ENCODE measurements around the gene PAQR5. TPM values are rescaled to one million over a fixed set of nuclear protein-coding genes. Genes with fewer than 3 reads are reported as not detected.

Gene PAQR5, protein sequence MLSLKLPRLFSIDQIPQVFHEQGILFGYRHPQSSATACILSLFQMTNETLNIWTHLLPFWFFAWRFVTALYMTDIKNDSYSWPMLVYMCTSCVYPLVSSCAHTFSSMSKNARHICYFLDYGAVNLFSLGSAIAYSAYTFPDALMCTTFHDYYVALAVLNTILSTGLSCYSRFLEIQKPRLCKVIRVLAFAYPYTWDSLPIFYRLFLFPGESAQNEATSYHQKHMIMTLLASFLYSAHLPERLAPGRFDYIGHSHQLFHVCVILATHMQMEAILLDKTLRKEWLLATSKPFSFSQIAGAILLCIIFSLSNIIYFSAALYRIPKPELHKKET
- 0.63 TPM for total RNA-seq
- long read RNA-seq, partial matches to known transcripts: 0 of 1 reads
- long read RNA-seq, other reads (novel, unspliced or antisense): 1 of 1 reads

GRCh38 chr15:69298697-69299441 is at the start of gene PAQR5:
TSS of gene PAQR5 (plus strand) at chr15:69298912. CDS start at chr15:69360081, 61,169 bp downstream.
- Histone ChIP-seq H3K4me1 (peaks cover 23% of the 10 kb centered on the region), H3K27me3 (ENCODE audit: low read depth) (peaks cover 25% of the 10 kb centered on the region), H3K27ac (replicated peaks) (peak within 1 kb of the TSS; percentile 63), H3K36me3 (no peaks in the 10 kb centered on the region), H3K9me3 (replicated peaks) (no peaks in the 10 kb centered on the region), H3K4me3 (peak within 1 kb of the TSS; percentile 80)
- peak; percentile 25 for DNase-seq
- intact Hi-C loops (cut with micrococcal nuclease): no loop called here
- no peak for TF ChIP-seq CTCF (IDR thresholded peaks at IDR 0.05; ENCODE audit: borderline replicate concordance)

DNA sequence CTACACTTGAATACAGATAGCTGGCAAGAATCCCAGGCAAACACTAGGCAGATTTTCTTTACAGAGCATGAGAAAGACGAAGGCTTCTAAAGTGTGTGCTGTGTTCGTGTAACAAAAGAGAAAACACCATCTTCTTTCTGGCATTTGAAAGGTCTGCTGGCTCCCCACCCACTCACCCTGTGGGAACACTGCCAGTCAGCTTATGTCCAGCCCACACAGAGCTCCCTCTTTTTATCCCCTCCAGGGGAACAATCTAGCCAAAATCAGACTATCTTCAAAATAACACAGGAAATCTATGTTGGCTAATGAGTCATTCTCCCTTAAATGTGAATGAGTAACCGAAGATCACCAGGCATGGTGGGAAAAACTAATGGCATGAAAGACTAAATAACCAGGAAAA is 45.6 kb upstream of the PAQR5 start:
- Histone ChIP-seq H3K4me3 (no peak overlapping the region), H3K27me3 (ENCODE audit: low read depth) (no peaks in the 10 kb centered on the region), H3K9me3 (replicated peaks) (no peaks in the 10 kb centered on the region), H3K4me1 (peaks cover 11% of the 10 kb centered on the region), H3K27ac (replicated peaks) (no peak overlapping the region), H3K36me3 (peaks cover 10% of the 10 kb centered on the region)
- intact Hi-C loops (cut with micrococcal nuclease): no loop called here
- TF ChIP-seq CTCF (IDR thresholded peaks at IDR 0.05; ENCODE audit: borderline replicate concordance): no peak
- peak; percentile 18 for DNase-seq

DNA sequence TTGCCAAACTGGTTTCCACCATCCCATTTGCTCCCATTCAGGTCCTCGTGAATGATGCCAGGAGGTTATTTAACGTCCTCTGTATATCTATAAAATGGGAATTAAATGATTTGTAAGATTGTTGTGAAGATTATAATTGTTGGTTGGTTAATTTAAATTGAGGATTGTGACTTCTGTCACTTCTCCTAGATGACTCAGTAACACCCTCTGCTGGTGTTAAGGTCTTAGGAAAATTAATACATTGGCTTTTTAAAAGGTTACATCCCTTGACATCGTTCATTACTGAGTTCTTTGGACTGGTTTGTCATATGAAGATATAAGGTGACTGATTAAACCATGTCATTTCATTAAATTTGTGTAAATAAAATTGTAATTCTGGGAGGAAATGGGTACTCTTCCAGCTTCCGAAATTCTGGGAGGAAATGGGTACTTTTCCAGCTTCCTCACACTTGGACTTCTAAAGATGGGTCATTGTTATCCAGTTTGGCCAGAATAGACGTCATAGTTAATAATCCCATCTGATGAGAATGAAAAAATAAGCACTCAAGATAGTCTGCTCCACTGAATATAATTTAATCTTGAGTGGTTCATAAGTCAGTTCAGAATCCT is 33.3 kb upstream of the PAQR5 start:
- Histone ChIP-seq H3K9me3 (replicated peaks) (no peaks in the 10 kb centered on the region), H3K4me1 (no peaks in the 10 kb centered on the region), H3K36me3 (peaks cover 17% of the 10 kb centered on the region), H3K27me3 (ENCODE audit: low read depth) (no peaks in the 10 kb centered on the region), H3K27ac (replicated peaks) (no peak overlapping the region), H3K4me3 (no peak overlapping the region)
- DNase-seq: no peak
- intact Hi-C loops (cut with micrococcal nuclease): no loop called here
- TF ChIP-seq CTCF (IDR thresholded peaks at IDR 0.05; ENCODE audit: borderline replicate concordance): peak; percentile 74

GRCh38 chr15:69271217-69271616 is 27.5 kb upstream of the PAQR5 start:
- H3K36me3 ChIP-seq: no peaks in the 10 kb centered on the region
- H3K4me1 ChIP-seq: peaks cover 22% of the 10 kb centered on the region
- H3K9me3 ChIP-seq (replicated peaks): no peaks in the 10 kb centered on the region
- intact Hi-C loops (cut with micrococcal nuclease): no loop called here
- H3K27ac ChIP-seq (replicated peaks): no peak overlapping the region
- TF ChIP-seq CTCF (IDR thresholded peaks at IDR 0.05; ENCODE audit: borderline replicate concordance): no peak
- no peak overlapping the region for H3K4me3 ChIP-seq
- no peaks in the 10 kb centered on the region for H3K27me3 ChIP-seq (ENCODE audit: low read depth)
- DNase-seq: no peak

DNA sequence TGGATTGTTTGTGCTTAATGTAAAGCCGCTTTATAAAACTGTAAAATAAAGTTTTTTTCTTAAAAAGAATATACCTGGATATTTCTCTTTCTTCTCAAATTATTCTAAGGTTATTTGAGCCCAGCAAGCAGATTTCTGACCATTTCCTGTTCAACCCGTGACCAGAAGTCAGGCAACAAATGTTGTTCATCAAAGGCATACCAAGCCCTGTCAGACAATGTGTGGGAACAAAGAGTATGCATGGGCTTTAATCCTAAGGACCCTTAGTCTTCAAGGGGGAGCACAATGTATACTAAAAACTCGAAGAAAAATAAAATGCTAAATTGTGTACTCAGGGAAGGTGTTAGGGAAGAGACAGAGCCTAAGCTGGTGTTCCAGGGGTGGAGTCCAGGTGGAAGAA is 26.6 kb upstream of the PAQR5 start:
- Histone ChIP-seq H3K4me1 (peaks cover 22% of the 10 kb centered on the region), H3K36me3 (no peaks in the 10 kb centered on the region), H3K9me3 (replicated peaks) (no peaks in the 10 kb centered on the region), H3K4me3 (no peak overlapping the region), H3K27ac (replicated peaks) (no peak overlapping the region), H3K27me3 (ENCODE audit: low read depth) (no peaks in the 10 kb centered on the region)
- intact Hi-C loops (cut with micrococcal nuclease): no loop called here
- no peak for TF ChIP-seq CTCF (IDR thresholded peaks at IDR 0.05; ENCODE audit: borderline replicate concordance)
- no peak for DNase-seq

Measured in left ventricle myocardium inferior (tissue), 1 donor.